Measurements from ENCODE around the gene MEF2D.

Gene MEF2D

GRCh38 chr1:156534424-156535060, 34.0 kb upstream of the MEF2D start:
- TF ChIP-seq CTCF (conservative IDR thresholded peaks at IDR 0.05; ENCODE audit: low read depth, low read length): no peak
- no peak overlapping the region for H3K4me3 ChIP-seq (ENCODE audit: low read depth, low read length)
- DNase-seq (ENCODE audit: low read depth): no peak

- TF ChIP-seq CTCF (conservative IDR thresholded peaks at IDR 0.05; ENCODE audit: low read depth, low read length): no peak
- H3K4me3 ChIP-seq (ENCODE audit: low read depth, low read length): no peak overlapping the region
- DNase-seq (ENCODE audit: low read depth): no peak
These were observed 33.1 kb upstream of the MEF2D start for GRCh38 chr1:156533568-156534220.

- no peak for TF ChIP-seq CTCF (conservative IDR thresholded peaks at IDR 0.05; ENCODE audit: low read depth, low read length)
- H3K4me3 ChIP-seq (ENCODE audit: low read depth, low read length): no peak overlapping the region
- DNase-seq (ENCODE audit: low read depth): no peak
These were observed 31.8 kb upstream of the MEF2D start for GRCh38 chr1:156532374-156532773.

GRCh38 chr1:156530006-156530405, 29.4 kb upstream of the MEF2D start:
- no peak for TF ChIP-seq CTCF (conservative IDR thresholded peaks at IDR 0.05; ENCODE audit: low read depth, low read length)
- no peak for DNase-seq (ENCODE audit: low read depth)
- H3K4me3 ChIP-seq (ENCODE audit: low read depth, low read length): no peak overlapping the region

- no peak for DNase-seq (ENCODE audit: low read depth)
- no peak overlapping the region for H3K4me3 ChIP-seq (ENCODE audit: low read depth, low read length)
- no peak for TF ChIP-seq CTCF (conservative IDR thresholded peaks at IDR 0.05; ENCODE audit: low read depth, low read length)
These were observed 28.4 kb upstream of the MEF2D start for GRCh38 chr1:156528875-156529425.

- no peak for DNase-seq (ENCODE audit: low read depth)
- no peak overlapping the region for H3K4me3 ChIP-seq (ENCODE audit: low read depth, low read length)
- no peak for TF ChIP-seq CTCF (conservative IDR thresholded peaks at IDR 0.05; ENCODE audit: low read depth, low read length)
These were observed 27.7 kb upstream of the MEF2D start for GRCh38 chr1:156528231-156528630.

GRCh38 chr1:156527584-156527983, 27.0 kb upstream of the MEF2D start:
- TF ChIP-seq CTCF (conservative IDR thresholded peaks at IDR 0.05; ENCODE audit: low read depth, low read length): no peak
- no peak for DNase-seq (ENCODE audit: low read depth)
- H3K4me3 ChIP-seq (ENCODE audit: low read depth, low read length): no peak overlapping the region

Data from choroid plexus epithelial cell (primary cell).